AG09309 (cell line): ENCODE data around the gene RHOT1.
"Not testable (repeated sequence)": the region's sequence is repeated elsewhere in the genome, so short reads cannot be mapped to it uniquely, and the experiment has no call there.

ENCODE experiments used
- DNase-seq: peaks from one replicate; pipeline ENCODE4 v3.0.0-alpha.2; 2010; ENCODE audit warnings: low read depth
- H3K4me3 ChIP-seq: 2 replicates; pipeline ENCODE4 v1.5.1; 2011; ENCODE audit warnings: mild to moderate bottlenecking, low read depth, low read length, moderate library complexity; ENCODE audit not compliant: control insufficient read depth
- CTCF ChIP-seq: IDR thresholded peaks from 2 replicates; pipeline ENCODE4 v1.5.1; 2011; ENCODE audit warnings: mild to moderate bottlenecking, low read depth, low read length, inconsistent platforms; ENCODE audit not compliant: insufficient read depth, control insufficient read depth; ENCODE audit errors: missing control alignments

RHOT1 gene

DNA sequence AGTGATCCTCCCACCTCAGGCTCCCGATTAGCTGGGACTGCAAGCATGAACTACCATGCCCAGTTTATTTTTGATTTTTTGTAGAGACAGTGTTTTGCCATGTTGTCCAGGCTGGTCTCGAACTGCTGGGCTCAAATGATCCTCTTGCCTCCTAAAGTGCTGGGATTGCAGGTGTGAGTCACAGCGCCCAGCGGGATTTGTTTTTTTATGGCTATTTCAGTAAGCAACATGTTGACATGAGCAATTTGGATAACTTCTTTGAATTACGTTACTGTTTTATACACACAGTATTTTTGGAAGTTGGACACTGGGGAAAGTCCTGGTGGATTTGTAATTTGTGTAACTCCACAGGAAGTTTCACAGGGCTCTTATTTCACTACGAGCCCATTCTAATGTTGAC is 18.5 kb upstream of the RHOT1 start:
- TF ChIP-seq CTCF, result no peak
- no peak overlapping the region for H3K4me3 ChIP-seq
- DNase-seq, result no peak

DNA sequence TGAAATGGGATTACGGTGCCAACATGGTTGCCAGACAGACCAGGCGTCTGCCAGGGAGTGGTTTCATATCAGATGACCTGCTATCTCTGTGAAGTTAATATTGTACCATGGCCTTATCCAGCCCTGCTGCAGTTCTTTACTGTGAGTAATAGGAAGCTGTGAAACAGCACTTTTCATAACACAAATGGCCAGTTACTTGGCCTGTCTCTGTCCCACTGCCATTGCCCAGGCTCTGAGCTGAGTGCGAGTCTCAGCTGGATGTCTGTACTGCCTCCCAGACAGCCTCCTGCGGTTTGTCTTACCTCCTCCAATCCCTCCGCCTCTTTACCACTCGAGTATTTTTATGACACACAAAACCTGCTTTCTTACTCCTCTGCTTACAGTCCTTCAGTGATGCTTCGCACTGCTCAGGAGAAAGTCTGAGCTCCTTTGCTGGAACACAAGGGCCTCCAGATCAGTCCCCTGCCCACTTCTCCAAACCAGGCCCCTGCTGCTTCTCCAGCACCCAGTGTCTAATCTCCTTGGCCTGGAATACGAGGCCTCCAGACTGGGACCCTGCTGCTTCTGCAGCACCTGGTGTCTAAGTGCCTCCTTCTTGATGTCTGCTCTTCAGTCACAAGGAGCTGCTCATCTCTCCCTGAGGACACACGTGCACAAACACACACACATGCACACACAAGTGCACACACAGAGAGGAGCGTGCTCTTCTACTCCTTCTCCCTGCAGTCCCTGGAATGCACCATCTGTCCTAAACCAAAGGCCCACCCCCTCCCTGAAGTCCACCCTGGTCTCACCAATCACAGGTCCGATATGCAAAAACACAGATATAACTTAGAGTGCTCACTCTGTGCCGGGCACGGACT is 17.1 kb upstream of the RHOT1 start:
- no peak for TF ChIP-seq CTCF
- no peak overlapping the region for H3K4me3 ChIP-seq
- DNase-seq, result no peak

- DNase-seq, result no peak
- H3K4me3 ChIP-seq, result no peak overlapping the region
Measured at GRCh38 chr17:32125848-32126153, 16.5 kb upstream of the RHOT1 start.

DNA sequence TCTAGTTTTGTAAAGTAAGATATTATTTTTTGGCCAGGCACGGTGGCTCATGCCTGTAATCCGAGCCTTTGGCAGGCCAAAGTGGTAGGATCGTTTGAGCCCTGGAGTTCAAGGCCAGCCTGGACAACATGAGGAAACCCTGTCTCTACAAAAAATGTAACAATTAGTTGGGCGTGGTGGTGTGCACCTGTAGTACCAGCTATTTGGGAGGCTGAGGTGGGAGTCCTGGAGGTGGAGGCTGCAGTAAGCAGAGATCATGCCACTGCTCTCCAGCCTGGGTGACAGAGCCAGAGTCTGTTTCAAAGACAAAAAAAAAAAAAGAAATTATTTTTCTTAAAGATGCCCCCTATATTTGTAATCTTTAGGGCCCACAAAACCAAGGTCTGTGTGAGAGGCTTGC is 16.0 kb upstream of the RHOT1 start:
- H3K4me3 ChIP-seq, result no peak overlapping the region
- TF ChIP-seq CTCF, result no peak
- no peak for DNase-seq

More at GRCh38 chr17:32125848-32126153, 16.5 kb upstream of the RHOT1 start:
- no peak for TF ChIP-seq CTCF

- DNase-seq, result no peak
Measured at GRCh38 chr17:32126746-32127145, 15.6 kb upstream of the RHOT1 start.

GRCh38 chr17:32127158-32127897 is 15.0 kb upstream of the RHOT1 start:
- peak overlapping the region; percentile 71 for H3K4me3 ChIP-seq
- no peak for DNase-seq
- TF ChIP-seq CTCF, result no peak

More at GRCh38 chr17:32126746-32127145, 15.6 kb upstream of the RHOT1 start:
- peak overlapping the region; percentile 71; the same call in 1 of the 2 replicates for H3K4me3 ChIP-seq
- TF ChIP-seq CTCF, result no peak

- not testable (repeated sequence) for H3K4me3 ChIP-seq, DNase-seq
Measured at GRCh38 chr17:32128470-32128869, 13.8 kb upstream of the RHOT1 start.
